NCI-H1930 (cell line): ENCODE measurements around the gene SGCD.

Source experiments
- DNase-seq, 2 experiments: peaks; one replicate each; lab custom pipeline; 2025; lab: John Stamatoyannopoulos, UW

Gene SGCD

DNA sequence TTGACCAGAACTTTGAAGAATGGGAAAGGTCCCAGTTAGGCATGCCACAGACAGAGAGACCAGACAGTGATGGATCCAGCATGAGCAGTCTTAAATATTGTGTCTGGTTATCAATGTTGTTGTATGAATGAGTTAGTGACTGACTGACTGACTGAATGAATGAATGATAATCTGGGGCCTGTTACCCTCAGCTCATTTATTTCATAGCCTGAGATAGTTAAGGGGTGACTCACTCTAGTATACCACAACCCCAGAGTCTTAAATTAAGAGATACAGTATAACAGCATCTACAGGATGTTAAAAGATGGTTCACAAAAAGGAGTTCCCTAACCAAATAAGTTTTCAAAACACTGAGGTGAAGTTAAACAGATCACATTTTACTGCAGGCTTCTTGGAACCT, 133.5 kb downstream of the SGCD start:
- no peak for DNase-seq

- no peak for DNase-seq
Measured at GRCh38 chr5:156466871-156467270, 139.9 kb downstream of the SGCD start.

DNA sequence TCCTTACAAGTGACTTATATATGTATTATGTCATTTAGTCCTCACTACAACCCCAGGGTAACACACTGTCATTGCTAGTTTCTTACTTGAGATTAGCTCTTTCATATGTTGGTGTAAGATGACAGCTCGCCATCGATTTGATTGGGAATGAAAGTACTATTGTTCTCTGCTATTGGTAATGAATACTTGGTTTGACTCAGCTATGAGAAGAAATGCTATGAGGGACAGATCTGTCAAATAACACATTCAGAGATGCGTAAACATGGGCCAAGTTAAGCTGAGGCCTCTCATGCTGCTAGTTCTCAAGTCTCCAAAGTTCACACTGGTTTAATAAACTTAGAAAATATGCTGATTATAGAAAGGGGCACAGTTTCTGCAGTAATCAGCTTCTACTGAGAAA, 142.7 kb downstream of the SGCD start:
- DNase-seq: no peak

- no peak for DNase-seq
Measured at GRCh38 chr5:156471893-156472292, 144.9 kb downstream of the SGCD start.

- DNase-seq: peak in 1 of 2 experiments; percentile 7
Measured at GRCh38 chr5:156473269-156473908, 146.4 kb downstream of the SGCD start.

GRCh38 chr5:156474251-156474650, 147.3 kb downstream of the SGCD start:
- no peak for DNase-seq

GRCh38 chr5:156475182-156476157, 148.5 kb downstream of the SGCD start:
- DNase-seq: no peak

GRCh38 chr5:156476158-156476551, 149.2 kb downstream of the SGCD start:
- no peak for DNase-seq

- no peak for DNase-seq
Measured at GRCh38 chr5:156476678-156477077, 149.7 kb downstream of the SGCD start.

DNA sequence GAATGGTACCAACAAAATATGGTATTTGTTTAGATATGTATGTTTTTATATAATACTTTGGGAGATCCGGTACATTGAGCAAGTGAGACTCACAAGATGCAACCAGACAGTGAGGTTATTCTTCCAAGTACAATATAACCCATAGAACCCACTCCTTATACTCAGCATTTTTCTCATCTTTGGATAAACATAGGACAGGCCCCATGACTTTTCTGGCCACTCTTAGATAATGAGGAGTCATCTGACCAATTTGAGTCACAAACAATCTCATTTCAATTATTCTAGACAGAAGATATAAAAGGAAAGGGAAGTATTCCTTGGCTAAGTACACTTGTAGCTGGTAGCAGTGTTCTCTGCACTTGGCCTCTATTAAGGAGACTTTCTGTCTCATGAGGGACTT, 150.2 kb downstream of the SGCD start:
- DNase-seq: no peak

GRCh38 chr5:156479849-156480248, 152.9 kb downstream of the SGCD start:
- no peak for DNase-seq

GRCh38 chr5:156481741-156482140, 154.8 kb downstream of the SGCD start:
- no peak for DNase-seq

GRCh38 chr5:156482818-156483217, 155.9 kb downstream of the SGCD start:
- DNase-seq: no peak

DNA sequence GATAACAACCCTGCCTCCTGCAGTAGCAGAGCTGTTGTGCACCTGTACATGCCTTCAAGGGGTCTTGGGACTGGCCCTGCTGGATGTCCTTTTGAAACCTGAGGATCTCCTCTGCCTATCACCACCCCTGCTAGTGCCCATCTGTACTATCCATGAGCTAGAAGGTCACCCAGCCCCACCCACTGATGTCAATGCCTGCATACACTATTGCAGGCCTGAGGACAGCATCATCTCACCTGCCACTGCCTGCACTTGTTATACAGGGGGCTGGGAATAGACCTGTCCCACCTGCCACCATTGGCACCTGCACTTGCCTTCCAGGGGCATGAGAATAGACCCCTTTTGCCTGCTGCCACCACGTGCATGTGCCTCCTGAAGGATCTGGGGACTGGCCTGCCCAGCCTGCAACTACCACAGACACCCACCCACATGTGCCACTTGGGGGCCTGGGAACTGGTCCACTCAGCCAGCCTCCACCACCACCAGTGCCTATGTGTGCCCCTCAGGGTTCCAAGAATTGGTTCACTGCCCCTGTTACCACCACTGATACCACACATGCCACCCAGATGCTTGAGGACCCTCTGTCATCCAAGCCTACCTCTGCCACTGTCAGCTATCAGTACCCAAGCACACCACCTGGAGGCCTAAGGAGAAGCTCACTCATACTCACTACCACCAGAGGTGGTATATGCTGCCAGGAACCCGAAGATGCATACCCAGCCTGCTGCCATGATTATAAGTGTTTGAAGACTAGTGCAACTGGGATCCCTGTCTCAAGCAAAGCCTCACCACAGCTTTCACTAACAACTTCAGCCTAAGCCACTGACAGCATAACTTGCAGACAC, 159.7 kb downstream of the SGCD start:
- no peak for DNase-seq

- no peak for DNase-seq
Measured at GRCh38 chr5:156491766-156492165, 164.8 kb downstream of the SGCD start.

- DNase-seq: no peak
Measured at GRCh38 chr5:156496291-156496690, 169.3 kb downstream of the SGCD start.

GRCh38 chr5:156497804-156498208, 170.8 kb downstream of the SGCD start:
- no peak for DNase-seq

DNA sequence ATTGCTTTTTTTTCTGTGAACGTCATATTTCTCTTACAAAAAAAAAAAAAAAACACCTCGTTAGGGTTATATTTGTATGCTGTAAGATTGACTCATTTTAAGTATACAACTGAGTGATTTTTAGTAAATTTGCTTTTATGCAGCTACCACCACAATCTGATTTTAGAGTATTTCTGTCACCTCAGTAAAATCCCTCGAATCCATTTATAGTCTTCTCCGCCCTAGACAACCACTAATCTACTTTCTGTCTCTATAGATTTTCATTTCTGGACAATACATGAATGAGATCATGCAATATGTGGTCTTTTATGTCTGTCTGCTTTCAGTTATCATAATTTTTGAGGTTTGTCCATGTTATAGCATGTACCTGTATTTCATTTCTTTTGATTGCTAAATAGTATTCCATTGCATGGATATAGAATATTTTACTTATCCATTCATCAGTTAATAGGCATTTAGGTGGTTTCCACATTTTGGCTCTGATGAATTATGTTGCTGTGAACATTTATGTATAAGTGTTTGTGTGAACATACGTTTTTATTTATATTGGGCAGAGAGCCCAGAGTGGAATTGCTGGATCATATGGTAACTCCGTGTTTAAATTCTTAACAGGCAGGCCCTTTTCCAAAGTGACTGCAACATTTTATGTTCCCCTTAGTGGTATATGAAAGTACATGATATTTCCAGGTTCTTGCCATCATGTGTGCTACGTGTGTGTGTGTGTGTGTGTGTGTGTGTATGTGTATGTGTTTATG, 171.4 kb downstream of the SGCD start:
- no peak for DNase-seq

GRCh38 chr5:156500755-156501154, 173.8 kb downstream of the SGCD start:
- no peak for DNase-seq

DNA sequence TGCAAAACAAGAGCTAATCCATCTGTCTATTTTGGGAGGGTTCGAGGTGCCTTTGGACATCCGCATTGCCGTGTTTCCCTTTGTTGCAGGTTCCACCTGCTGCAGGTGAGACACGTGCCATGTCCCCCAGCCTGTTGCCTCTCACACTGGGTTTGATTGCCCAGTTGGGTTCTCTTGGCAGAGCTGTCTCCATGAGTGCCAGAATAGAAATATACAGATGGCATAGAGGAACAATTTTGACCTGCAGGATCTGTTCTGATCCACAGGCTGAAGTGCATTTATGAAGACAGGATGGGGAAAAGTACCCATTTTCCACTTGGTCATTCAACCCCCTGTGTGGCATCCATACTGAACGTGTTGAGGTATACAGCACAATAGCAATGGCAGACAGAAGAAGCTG, 178.1 kb downstream of the SGCD start:
- DNase-seq: no peak

GRCh38 chr5:156513123-156513815, 186.3 kb downstream of the SGCD start:
- no peak for DNase-seq
